SKM-1 treated with dmso at 0.1 percent for 144 hours (cell line): ENCODE results near the gene YIF1A.
A peak's percentile ranks its signal among the peaks of the same experiment; 100 is the strongest.
"Not testable (repeated sequence)": the region's sequence is repeated elsewhere in the genome, so short reads cannot be mapped to it uniquely, and the experiment has no call there.

Source experiments
- DNase-seq: peaks from one replicate; lab custom pipeline; 2025; ENCODE audit not compliant: unreplicated experiment; lab: John Stamatoyannopoulos, UW

YIF1A gene

DNA sequence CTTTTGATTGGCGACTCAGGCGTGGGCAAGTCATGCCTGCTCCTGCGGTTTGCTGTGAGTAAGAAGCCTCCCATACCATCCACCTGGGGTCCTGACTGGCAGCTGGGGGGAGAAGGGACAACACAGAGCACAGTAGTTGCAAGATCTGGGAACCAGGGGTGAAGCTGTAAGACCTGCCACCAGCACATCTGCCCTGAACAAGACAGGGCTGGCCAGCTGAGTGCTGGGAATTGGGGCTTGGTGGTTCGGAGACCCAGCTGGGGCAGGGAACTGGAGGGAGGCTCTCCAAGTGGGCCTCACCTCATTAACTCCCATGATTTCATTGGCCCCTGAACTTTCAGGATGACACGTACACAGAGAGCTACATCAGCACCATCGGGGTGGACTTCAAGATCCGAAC lies 17.1 kb downstream of the YIF1A start:
- no peak for DNase-seq

DNA sequence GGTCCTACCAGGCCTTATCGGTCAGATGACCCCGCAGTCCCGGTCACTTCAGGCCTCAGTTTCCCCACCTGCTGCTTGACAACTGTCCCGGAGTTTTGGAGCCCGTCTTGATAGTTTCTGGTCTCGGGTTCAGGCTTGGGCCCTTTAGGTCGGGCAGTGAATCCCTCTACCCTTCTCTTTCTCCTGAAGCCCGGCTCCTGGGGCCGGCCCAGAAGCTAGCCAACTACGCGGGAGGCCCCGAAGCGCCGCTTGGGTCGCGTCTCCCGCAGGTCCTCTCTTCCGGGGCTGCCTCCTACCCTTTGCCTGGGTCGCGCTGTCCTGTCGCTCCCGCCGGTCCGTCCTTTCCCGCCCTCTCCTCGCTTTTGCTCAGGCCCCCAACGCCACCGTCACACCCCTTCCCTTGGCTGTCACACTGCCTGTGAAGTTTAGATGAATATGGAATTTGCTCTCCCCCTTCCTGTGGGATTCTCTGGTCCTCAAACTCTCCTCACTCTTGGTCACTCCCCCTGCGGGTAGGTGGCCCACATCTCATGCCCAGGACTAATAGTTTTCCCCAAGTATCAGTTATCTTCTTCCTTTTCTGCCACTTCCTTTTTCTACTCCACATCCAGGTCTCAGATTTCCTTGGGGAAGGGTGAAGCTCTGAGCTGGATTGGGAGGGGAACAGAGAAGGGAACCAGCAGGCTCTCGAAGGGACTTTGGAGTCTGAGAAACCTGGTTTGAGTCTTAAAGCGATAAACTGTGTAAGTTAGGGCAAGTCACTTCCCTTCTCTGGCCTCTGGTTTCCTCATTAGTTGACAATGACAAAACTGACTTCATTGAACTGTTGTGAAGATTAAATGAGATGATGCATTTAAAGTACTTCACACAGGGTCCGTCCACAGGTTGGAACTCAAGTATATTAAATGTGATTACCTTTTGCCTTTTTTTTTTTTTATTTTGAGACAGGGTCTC lies 19.7 kb downstream of the YIF1A start:
- DNase-seq, result peak; percentile 67

DNA sequence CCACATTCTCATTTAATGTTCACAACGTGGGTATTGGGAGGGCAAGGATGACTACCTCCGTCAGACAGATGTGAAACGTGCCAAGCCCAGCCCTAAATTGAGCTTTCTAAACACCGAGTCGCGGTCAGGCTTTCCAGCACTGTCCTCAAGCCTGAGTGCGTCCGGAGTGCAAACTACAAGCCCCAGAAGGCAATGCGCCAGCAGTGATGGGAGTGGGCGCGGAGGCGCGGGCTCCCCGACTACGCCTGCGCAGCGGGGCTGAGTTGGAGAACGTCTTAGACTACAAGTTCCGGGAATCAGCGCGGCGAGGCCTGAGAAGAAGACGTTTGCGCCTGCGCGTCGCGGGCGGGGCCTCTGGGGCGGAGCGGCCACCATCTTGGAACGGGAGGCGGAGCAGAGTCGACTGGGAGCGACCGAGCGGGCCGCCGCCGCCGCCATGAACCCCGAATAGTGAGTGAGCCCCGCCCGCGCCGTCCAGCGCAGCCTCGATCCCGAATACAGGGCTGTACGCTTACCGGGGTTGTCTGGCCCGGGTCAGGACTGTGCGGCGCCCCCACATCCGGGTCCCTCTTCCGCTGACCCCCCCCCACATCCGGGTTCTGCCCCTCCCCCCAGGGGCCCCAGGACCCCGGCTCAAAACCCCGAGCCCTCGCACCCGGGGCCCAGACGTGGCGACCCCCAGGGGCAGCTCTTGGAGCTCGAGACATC lies 20.5 kb downstream of the YIF1A start, which contains the start of gene RAB1B:
RAB1B (plus strand) TSS at position 396 of the 708 bp plus-strand sequence; CDS start at position 437, 41 bp downstream.
- peak; percentile 98 for DNase-seq

DNA sequence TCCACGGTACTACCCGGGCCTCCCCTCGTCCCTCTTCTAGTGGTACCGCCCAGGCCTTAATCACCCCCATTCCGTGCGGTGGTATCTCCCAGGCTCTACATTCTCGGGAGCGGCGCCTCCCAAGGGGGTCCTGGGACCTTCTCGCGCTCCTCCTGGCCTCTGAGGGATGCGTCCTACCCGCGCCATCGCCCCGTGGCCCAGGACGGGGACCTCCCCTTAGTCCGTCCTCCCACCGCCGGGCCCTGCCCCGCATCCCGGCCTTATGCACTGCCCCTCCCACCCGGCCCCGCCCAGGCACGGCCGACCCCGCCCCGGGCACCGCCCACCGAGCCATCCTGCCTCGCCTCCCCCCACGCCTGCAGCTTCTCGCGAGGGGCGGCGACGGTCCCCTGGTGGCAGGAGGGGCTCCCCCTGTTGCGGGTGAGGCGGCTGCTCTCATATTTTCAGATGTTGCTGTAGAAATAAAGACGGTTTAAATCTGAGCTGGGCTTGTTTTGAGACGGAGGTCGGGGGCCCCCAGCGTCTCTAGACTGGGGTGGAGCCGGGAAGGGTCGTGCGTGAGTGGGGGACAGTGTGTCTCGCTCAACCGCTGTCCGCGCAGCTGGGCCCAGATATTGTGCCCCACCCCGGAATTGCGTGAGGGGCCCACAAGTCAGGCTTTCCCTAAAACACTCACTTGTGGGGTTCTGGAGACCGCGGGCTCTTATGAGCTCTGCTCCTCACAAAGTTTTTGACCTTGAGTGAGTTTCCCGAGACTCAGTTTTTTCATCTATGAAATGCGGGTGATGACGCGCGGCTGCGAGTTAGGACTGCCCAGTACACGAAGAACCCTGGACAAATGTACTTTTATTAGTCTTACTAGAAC lies 21.3 kb downstream of the YIF1A start:
- DNase-seq, result peak; percentile 25

DNA sequence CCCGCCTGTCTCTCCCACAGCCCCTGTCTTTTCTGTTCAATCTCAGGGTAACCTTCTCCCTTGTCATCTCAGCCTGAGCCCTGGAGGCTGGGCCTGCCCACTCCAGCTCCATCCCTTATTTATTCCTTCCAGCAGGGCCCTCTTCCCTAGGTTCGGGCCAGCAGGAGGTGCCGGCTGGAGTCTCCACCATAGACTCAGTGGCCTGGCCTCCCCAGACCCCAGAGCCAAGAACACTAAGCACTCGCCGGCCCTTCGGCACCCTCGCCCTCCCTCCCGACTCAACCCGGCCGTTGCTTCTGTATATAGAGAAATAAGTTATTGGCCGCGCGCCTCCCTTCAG lies 21.9 kb downstream of the YIF1A start:
- no peak for DNase-seq

DNA sequence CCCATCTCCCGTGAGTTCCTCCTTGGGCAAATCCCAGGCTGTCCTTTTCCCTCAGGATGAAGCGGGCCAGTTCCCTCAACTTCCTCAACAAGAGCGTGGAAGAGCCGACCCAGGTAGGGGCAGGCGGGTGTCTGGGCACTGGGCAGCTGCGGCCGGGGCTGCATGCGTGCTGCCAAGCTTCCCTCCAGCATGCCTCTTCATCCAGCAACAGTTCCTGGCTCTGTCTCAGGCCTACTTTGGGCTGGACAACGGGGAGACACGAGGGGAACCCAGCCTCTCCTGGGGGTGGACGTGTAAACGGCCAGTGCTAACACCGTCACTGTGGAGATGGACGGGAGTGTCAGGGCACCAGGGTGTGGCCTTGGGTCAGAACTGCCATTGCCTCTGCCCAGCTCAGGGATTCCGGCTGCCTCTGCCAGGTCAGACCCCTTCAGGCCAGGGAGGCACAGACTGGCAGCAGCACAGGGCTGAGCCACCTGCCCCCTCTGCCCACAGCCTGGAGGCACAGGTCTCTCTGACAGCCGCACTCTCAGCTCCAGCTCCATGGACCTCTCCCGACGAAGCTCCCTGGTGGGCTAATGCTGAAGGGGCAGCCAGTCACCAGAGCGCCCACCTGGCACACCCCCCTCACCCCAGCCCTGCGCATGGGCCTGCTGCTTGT lies 22.4 kb downstream of the YIF1A start:
- no peak for DNase-seq

DNA sequence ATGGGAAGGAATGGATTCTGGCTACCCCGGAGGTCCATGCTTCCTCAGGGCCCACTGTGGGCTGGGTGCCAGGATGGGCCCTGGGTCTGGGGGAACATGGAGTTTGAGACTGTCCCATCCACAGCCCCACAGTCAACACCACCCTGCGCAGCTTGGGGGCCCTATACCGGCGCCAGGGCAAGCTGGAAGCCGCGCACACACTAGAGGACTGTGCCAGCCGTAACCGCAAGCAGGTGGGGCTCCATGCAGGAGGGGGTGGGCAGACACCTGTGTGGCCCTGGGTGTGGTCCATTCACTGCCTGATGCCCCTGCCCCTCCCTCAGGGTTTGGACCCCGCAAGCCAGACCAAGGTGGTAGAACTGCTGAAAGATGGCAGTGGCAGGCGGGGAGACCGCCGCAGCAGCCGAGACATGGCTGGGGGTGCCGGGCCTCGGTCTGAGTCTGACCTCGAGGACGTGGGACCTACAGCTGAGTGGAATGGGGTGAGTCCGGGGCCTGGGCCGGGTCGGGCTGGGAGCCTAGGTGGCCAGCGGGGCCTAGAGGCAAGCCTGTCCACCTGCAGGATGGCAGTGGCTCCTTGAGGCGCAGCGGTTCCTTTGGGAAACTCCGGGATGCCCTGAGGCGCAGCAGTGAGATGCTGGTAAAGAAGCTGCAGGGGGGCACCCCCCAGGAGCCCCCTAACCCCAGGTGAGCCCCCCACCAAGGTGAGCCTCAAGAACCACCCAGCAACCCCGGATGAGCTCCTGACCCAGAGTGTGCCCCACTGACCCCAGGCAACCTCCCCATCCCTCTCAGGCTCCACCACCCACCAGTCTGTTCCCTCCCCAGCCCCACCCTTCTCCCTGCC lies 23.2 kb downstream of the YIF1A start:
- no peak for DNase-seq

DNA sequence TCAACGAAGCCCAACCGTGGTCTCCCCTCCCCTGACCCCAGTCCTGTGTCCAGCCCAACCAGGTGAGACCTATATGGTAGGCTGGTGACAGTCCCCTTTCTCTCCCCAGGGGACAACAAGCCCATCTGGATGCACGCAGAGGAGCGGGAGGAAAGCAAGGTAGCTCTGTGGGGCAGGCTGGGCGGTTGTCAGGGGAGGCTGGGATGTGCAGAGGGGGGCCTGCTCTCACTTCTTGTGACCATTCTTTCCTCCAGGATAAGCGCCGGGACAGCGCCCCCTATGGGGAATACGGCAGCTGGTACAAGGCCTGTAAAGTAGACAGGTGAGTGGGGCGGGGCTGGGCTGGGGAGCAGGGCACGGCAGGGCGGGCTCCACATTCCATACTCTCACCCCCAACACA lies 24.0 kb downstream of the YIF1A start:
- DNase-seq, result no peak

DNA sequence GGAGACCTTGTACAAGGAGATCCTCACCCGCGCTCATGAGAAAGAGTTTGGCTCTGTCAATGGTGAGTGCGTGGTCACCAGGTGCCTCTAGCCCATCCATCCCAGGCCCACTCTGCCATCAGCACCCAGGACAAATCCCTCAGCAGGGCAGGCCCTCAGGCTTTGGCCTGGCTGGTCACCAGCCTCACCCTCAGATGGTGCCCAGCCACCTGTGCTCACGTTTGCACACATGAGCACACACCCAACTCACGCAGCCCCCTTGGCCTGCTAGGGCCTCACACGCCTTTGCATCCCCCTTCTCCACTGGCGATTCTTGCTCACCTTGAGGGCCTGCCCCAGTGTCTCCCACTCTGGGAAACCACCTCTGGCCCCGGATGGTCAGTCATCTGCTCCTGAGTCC lies 24.6 kb downstream of the YIF1A start:
- no peak for DNase-seq

DNA sequence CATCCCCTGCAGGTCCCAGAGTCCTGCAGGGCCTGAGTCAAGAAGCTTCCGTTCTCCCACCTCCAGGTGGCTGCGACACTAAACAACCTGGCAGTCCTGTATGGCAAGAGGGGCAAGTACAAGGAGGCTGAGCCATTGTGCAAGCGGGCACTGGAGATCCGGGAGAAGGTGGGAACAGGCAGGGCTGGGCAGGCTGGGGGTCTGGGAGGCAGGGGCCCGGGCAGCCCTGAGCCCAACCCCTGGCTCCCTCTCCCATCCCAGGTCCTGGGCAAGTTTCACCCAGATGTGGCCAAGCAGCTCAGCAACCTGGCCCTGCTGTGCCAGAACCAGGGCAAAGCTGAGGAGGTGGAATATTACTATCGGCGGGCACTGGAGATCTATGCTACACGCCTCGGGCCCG lies 25.2 kb downstream of the YIF1A start:
- DNase-seq, result no peak

DNA sequence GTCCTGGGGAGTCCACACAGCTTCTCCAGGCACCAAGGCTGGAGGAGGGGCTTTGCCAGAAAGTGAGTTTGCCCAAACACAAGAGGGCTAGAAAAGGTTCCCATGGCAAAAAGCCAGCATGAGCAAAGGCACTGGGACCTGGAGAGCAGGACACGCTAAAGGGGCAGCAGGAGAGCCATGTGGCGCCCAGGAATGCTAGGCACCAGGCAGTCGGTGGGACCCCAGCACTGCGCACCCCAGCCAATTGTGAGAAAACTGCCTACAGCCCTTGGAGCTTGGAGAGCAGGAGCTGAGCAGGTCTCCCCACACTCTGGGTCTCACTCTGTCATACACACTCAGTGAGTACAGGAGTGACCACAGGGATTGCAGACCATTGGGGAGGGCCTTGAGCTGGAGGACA lies 25.7 kb downstream of the YIF1A start:
- DNase-seq, result no peak

DNA sequence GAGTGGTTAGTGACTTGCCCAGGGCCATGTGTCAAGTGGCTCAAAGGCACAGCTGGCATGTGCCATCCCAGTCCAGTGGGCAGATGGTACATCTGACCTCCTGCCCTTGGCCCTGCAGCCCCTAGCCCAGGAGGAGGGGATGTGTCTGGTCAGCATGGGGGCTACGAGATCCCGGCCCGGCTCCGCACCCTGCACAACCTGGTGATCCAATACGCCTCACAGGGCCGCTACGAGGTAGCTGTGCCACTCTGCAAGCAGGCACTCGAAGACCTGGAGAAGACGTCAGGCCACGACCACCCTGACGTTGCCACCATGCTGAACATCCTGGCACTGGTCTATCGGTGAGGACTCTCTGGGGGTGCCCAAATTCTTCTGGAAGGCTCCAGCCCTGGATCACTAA lies 26.2 kb downstream of the YIF1A start:
- DNase-seq, result no peak

DNA sequence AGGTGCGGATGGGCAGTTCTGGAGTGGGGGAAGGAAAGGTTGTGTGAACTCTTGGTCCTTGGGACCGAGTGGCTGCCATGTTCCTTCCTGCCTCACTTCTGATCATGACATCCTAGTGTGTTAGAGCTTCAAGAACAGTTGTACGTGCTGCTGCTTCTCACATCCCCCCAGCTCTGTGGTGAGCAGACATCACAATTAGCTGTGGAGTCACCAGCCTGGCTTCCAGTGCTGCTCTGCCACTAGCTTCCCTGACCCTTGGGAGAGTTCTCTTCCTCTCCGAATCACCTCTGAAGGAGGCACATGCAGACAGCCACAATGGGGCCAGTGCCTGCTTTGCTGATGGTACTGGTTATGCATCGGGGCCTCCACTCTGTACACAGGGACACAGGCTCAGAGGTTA lies 26.8 kb downstream of the YIF1A start:
- no peak for DNase-seq

DNA sequence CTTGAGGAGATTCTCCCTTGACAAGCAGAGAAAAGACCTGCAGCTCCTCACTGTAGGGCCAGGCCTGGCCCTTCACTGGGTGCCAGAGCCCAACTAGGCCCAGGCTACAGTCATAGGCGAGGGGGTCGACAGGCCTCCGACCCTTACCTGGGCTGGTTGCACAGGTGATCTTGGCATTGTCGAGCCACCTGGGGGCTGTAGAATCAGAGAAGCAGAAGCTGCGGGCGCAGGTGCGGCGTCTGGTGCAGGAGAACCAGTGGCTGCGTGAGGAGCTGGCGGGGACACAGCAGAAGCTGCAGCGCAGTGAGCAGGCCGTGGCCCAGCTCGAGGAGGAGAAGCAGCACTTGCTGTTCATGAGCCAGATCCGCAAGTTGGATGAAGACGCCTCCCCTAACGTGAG lies 27.4 kb downstream of the YIF1A start:
- DNase-seq, result no peak

DNA sequence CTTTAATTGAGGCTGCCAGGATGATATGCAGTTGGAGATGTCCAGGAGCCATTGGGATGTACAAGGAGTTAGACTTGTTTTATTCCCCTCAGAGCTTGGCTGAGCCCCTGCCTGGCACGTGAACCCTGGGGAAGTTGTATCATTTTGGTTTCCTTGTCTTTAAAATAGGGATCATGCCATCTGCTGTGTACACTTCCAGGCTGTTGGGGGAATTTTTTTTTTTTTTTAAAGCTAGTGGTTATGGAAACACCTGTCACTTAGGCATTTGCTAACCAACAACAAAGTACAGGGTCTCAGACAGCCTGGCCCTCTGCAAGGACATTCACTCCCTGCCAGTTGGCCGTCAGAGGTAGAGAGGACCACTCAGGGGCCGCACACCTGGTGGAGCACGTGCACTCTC lies 29.0 kb downstream of the YIF1A start:
- DNase-seq, result no peak

DNA sequence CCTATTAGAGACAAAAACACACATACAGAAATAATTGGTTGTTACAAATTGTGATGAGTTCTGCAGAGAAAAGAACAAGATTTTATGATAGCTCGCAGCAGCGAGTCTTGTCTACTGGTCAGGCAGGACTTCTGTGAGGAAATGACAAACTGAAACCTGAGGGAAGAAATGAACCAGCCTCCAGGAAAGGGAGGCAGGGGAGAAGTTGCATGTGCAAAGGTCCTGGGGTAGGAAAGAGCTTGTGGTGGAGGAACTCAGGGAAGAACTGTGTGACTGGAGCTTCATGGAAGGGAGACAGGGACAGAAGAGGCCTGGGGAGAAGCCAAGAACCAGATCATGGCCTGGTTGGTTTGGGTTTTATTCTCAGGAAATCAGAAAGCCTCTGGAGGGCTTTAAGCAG lies 29.7 kb downstream of the YIF1A start:
- DNase-seq, result no peak

DNA sequence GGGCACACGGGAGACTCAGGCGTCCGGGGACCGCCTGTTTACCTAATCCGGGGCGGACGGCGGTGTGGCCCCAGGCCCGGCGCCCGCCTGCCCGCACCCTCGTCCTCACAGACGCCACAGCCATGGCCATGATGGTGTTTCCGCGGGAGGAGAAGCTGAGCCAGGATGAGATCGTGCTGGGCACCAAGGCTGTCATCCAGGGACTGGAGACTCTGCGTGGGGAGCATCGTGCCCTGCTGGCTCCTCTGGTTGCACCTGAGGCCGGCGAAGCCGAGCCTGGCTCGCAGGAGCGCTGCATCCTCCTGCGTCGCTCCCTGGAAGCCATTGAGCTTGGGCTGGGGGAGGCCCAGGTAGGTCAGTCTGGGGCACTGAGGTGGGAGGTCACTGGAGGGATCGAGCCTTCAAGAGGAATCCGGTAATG lies 30.5 kb downstream of the YIF1A start:
- DNase-seq, result no peak

DNA sequence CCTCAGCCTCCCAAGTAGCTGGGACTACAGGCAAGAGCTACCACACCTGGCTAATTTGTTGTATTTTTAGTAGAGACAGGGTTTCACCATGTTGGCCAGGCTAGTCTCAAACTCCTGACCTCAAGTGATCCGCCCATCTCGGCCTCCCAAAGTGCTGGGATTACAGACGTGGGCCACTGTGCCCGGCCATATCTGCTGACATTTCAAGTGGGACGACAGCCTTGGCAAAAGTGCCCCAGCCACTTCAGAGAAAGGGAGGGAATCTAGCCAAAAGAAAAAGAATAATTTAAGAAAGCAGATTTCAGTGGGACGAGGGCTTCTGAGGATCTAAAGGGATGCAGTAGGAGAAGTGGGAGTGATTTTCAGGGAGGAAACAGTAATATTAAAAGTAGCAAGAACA lies 35.9 kb downstream of the YIF1A start:
- DNase-seq, result not testable (repeated sequence)

DNA sequence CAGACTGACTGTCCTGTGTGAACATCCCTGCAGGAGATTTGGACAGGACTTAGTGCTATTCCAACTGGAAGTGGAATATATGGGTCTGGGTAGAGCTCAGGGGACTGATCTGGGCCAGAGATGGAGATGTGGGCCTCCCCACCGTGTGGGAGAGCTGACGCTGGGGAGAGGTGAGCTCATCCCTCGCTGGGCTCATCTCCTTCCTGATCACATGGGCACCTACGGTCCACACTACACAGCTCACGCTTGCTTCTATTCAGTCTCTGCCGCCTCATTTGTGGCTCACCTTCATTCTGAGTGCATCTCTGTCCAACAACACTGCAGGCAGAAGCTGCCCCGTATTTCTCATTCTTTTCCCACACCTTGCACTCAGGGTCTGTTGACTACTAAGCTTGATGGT lies 37.1 kb downstream of the YIF1A start:
- no peak for DNase-seq

DNA sequence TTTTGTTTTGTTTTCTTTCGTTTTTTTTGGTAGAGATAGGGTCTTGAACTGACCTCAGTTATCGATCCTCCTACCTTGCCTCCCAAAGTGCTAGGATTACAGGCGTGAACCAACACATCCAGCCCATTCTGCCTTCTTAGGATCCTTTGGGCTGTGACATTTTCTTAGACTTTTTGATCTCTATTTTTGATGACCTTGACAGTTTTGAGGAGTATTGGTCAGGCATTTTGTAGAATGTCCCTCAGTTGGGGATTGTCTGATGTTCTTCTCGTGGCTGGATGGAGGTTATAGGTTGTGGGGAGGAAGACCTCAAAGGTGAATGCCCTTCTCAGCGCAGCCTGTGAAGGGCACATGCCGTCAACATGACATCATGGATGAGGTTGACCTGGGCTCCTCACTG lies 40.0 kb downstream of the YIF1A start:
- DNase-seq, result no peak
